Activated CD4-positive, alpha-beta T cell treated with anti-CD3 and anti-CD28 coated beads, Interleukin-2, amount 50 U/mL, for 16 hours (primary cell): Measurements from ENCODE around the gene CELF1.

Experiments used
- DNase-seq: peaks from one replicate; pipeline ENCODE4 v3.0.0-alpha.2; 2020

CELF1 gene

DNA sequence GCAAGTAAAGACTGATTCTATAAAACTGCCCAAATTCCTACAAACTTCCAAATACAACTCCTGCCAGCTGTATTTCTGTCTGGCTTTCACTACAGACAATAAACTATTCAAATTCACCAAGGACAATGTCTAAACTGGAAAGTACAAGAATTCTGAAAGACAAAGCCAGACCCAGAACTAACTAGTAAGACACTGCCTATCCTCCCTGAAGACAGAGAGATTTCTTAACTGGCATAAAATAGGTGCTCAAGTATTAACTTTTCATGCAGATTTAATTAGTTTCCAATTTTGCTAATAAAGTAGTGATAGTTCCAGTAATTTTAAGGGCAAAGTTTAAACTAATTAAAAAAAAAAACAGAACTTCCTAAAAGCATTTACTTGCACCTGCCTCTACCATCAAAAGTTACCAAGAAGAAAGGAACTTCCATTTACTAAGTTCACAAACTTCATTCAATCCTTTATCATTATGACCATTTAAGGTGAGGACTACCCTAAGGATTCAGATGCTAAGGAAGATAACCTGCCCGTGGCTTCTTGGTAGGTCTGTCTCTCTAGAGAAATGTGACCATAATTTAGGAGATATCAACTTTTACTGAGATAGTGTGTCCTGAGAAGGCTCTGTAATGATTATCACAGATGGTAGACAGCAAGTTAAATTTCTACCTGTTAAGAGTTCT, 45.2 kb downstream of the CELF1 start:
- no peak for DNase-seq

DNA sequence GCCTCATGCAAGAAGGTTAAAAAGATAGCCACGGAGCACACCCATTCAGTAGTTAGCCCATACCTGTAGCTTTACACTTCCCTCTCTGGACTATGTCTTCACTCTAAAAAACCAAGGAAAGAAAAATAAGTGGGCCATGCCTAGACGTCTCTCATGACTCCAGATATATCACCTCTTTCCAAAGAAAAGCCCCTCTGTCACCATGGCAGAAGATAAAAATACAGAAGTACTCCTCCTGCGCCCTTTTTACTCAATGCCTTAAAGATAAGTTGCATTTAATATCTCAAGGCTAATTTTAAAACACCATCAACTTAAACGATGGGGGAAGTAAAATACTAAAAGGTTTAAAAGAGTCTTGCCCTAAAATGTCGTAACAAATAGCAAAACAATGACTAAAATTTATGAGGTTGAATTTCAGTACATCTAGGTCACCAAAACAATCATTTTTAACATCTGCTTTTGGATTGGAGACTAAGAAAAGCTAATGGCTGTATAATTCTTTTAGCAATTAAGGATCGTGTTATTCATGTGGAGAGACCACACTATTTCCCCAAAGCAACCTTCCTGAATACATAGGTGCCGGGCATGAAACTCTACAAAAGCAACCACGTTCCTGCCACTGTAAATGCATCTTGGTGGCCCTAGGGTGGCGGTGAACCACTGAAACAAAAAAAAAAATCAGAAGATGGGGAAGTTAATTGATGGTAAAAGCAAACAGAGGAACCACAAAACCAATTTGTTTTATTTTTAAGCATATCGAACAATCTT, 46.0 kb downstream of the CELF1 start:
- DNase-seq: no peak

DNA sequence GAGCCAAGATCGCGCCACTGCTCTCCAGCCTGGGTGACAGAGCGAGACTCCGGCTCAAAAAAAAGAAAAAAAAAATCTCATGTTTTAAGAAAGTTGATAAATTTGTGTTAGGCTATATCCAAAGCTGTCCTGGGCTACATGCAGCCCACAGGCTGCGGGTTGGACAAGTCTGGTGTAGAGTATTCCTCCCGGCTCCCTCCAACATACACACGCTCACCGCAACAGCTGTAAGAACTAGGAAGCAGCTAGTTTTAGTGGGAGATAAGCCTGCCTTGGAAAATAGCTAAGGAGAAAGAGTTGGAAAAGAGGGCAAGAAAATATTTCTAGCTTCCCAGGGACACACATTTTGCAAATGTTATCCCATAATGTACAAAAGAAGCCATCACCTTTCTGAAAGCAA, 46.6 kb downstream of the CELF1 start:
- no peak for DNase-seq

DNA sequence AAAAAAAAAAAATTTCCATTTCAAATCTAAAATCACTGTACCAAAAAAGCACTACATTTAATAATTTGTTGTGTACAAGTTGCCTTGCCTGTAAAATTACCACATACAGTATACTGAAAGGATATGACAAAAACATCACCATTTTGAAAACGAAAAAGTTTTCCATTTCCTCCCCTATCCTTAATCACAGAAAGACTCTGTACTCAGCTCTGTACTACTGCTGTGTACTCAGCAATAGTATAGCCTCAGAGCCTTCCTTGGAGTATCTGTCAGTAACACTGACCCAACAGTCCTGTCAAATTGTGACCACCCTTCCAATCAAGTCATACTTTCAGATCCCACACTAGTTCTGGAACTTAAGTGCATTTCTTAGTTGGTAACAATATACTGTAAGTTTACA, 48.0 kb downstream of the CELF1 start:
- no peak for DNase-seq

DNA sequence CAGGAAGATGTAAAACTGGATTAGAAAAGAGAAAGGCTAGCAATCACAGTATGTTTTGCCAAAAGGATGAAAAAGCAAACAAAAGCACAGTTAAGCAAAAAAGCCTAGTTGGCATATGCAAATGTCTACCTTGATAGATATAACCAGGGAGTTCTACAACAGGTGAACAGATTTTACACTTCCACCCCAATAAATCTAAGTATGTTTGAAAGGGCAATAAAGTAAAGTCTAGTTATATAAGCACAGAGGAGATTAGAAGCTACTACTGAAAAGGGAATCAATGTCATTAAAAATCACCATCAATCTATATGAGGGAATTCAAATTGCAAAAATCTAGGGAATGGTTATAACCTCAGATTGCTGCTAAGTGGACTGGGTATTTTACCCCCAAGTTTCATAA, 49.7 kb downstream of the CELF1 start:
- DNase-seq: no peak

DNA sequence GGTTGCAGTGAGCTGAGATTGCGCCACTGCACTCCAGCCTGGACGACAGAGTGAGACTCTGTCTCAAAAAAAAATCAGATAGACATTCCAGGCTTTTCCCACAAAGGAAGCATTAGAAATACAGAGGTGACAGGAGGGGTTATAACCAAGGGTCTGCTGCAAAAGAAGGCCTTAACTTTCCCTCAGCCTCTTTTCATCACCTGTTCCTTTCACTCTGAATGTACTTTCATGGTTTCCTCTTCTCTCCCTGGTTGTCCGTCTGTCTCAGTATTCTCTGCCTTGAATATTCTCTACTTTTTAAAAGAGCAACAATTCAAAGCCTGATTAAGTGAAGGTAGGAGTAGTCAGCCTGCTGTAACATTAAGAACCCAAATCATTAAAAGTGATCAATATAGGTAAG, 50.2 kb downstream of the CELF1 start:
- DNase-seq: no peak

DNA sequence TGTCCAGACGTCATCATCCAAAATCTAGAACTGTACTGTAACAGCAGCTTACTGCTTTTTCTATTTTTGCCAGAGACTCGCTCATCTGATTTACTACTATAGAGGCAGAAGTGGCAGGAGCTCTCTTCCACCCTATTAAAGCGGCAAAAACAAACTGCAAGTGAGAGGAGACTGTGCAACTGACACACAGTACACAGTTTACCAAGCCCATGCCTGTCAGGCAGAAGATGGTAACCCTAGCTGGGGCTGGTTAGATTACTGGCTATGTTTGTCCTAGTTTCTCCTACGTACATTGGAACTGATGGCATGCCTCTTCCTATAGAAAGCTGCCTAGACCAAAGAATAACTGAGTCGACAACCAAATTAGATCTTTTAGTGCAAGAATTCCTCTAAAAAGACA, 51.8 kb downstream of the CELF1 start:
- no peak for DNase-seq

DNA sequence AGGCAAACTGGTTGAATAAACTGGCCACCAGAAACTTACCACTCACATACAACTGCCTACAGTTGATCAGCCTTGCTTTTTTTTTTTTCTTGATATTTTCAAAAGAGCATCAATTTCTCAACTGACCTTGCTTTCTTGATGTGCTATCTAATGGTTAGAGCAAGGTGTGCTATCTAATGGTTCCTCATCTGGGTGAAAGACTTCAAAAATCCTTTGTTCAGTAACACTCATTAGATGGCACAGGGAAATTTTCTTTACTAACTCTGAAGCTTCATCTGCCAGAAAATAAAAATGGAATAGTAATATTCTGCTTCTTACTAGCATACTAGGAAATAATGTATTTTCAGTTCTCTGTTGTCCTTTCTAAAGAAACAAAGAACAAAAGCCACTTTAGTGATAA, 52.8 kb downstream of the CELF1 start:
- no peak for DNase-seq

DNA sequence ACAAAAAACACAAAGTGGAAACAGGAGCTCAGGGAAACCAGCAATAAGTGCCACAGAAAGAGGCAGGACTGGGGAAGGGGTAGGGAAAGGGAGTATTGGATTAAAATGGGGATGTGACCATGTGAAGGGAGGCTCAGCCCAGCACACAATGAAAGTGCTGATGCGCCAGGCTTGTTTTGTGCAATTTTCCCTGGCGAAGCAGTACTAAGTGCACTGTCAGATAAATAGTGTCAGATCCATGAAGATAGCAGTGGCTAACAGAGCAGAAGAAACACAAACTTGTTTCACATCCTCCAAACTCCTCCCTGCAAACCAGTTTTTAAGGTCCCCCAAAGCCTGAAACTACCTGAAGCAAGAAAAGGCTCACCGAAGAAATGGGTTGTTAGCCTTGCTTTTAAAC, 53.3 kb downstream of the CELF1 start:
- no peak for DNase-seq

DNA sequence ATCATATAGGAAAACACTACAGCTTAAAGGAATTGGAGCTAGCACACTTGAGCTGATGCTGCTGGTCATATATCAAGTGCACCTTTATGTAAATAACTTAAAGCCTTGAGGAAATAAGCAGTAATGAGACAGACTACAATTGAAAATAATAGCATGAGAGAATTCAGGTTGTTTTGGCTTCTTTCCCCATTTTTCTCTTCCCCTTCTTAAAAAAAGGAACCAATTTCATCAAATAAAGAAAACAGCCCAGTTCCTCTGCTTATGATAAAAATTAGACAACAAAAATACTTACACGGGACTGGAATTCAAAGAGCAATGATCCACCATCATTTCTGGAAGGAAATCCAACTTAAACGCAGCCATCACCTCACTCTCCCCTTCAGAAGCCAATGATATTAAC, 53.8 kb downstream of the CELF1 start:
- DNase-seq: no peak

DNA sequence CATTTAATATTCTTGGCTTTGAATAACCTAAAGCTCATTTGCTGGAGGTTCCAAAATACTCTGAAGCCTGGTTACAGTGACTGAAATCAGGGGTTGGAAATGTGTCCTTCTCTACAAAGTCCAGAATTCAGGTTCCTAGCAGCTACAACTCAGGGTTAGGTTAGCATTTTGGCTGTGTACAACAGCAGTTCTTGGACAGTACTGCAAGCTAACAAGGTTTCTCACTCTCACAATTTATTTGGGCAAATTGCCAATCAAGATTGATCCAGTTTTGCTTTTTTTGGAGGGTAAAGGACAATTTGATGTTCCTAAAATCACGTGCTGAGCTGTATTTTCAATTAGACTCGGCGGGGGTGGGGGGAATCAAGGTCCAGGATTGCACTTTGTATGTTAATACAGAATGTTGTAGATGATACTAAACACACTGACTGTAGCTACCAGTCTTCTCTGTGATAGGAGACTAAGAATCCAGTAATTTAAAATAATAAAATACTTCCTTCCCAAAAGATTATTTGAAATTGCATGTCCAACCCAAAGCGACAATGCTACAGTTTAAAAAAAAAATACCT, 54.3 kb downstream of the CELF1 start:
- no peak for DNase-seq

DNA sequence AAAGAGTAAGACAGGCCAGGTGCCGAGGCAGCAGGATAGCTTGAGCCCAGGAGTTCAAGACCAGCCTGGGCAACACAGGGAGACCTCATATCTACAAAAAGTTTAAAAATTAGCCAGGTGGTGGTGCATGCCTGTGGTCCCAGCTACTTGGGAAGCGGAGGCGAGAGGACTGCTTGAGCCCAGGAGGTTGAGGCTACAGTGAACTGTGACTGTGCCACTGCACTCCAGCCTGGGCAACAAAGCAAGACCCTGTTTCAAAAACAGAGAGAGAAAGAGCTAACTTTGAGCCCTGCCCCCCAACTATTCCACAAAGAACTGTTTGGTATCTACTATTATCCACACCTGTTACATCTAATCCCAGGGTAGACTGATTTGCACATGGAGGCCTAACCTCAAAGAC, 54.8 kb downstream of the CELF1 start:
- DNase-seq: no peak

DNA sequence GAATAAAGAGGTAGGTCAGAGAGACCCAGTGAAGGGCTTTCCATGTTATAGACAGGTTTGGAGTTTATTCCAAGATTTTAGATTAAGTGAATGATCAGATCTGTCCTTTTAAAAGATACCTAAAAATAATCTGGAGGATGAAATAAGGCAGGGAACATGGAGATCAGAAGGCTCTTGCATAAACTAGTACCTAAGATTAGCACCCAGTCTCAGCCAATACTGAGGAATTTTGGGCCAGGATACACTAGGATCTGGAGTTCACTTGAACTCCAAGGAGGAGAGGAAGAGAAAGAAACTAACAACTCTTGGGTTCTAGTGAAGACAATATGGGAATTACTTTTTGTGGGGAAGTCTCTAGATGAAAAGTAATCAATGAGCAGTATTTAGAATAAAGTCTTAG, 56.1 kb downstream of the CELF1 start:
- DNase-seq: no peak

DNA sequence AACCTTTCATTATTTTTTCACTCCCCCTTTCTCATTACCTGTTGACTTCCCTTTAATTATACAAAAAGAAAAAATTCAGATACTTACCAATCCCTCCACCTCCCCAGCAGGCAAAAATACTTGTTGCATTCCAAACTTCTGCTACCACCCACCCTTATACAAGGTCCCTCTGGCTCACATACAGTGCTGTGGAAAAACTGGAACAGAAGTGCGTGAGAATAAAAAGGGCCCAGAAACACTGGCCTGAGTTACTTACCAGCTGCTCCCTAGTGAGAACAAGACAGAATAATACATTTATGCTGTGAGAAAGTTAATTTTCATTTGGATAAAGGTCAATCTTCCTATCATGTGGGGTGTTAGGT, 57.1 kb downstream of the CELF1 start:
- DNase-seq: no peak

DNA sequence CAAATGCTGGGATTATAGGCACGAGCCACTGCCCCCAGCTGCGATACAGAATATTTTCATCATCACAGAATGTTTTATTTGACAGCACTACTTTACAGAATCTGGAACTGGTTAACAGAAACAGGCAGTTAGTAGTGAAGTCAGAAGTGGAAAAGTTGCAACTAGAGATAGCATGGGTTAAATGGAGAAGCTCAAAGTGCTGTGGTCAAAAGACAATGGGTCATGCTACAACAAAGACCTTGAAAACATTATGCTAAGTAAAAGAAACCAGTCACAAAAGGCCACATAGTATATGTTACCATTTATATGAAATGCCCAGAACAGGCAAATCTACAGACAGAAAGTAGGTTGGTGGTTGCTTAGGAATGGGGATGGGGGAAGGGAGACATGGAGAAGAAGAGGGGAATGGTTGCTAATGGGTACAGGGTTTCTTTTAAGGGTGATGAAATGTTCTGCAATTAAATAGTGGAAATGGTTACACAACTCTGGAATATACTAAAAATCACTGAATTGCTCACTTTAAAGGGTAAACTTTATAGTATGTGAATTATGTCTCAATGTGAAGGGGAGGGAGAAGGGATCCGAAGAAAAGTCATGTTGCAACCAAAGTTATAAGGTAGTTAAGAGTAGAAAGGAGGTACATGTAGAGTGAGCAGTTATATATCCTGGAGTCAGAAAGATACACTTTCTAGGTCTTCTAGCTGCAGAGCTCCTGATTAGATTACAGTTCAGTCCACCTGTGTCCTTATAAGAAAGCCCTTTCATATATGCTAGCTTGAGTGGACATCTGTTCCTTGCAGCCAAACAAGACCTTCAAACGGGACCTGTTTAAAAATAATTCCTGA, 57.7 kb downstream of the CELF1 start:
- no peak for DNase-seq

DNA sequence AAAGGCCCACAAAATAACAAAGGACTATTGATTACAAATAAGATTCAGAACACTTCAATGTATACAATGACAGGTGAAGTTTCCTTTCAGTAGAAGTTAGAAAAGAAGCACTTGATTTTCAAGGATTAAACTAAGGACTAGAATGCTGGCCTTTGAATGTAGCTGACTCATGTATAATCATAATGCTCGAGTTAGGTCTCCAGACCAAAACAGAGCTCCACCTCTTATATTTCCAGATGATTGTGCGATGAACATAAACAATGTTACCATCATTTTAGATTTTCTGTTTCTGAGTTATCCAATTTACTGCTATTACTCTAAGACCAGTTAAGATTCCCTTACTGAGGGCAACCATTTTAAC, 63.6 kb downstream of the CELF1 start:
- no peak for DNase-seq

DNA sequence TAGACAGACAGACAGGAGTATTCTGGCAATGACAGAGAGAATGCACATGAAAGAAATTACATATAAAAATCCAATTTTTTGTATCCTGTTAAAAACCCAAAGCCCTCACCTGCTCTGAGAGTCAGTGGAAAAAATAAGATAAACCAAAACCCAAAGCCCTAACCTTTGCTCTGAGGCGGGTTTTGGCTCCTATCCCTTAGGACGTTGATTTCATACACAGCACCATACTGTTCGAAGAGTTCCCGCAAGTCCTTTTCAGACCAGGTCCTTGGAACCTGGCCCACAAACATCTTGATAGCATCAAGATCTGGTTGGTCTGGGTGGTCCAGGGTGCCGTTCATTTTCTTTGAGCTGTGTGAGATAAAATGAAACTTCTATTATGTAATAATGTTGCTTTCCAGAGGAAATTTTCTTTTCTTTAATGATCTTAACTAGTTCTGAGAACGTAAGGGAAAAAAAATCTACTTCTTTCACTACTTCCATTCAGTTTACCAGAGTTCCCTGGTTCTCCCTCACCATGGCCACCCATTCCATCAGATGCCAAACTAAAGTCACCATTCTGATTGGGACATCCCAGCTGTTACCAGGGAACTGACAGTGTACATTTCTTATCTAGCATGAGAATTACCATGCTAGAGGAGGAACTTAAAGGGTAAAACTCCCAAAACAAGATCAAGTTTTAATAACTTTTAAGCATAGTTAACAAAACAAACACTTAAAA, 64.1 kb downstream of the CELF1 start:
- DNase-seq: no peak

DNA sequence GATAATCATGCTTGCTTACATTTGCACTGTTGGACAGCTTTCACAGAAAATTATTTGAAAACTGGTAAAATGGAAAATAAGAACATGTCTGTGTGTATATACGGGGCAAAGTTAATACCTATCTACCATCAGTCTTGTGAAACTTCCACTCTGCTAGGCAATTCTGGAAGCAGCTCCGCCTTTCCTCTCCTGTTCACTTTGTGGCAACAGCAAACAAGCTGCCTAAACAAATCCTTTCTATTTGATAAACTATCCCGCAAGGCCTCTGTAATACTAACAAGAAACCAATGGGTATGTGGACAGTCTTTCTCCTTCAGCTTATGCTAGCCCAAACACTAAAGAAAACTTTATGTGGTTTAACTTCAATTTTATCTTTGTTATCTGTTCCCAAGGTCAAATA, 64.8 kb downstream of the CELF1 start:
- DNase-seq: no peak

DNA sequence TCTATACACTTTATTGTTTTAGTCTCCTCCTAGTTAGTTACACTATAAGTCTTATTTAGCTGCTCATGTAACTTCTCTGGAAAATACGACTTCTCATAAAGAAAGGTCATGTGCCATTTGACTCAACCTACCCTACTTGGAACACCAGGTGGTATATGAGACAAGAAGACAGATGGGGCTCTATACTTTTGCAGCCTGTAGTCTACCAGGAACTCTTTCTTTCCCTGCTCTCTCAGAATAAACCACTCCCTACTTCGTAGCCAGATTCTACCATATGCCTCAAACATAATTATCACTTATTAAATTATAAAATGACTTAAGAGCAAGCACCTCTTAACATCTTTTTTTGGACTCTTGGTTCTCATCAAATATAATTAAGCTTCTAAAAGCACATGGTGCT, 65.5 kb downstream of the CELF1 start:
- DNase-seq: no peak

DNA sequence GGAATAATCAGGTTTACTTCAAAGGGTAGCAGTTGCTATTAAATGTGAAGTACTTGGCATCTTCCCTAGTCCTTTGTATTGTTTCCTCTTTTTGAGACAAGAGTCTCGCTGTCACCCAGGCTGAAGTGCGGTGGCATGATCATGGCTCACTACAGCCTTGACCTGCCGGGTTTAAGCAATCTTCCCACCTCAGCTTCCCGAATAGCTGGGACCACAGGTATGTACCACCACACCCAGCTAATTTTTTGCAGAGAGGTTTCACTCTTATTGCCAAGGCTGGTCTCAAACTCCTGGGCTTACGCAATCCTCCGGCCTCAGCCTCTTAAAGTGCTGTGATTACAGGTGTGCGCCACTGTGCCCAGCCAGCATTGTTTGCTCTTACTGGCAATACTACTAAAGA, 67.8 kb downstream of the CELF1 start:
- DNase-seq: no peak

DNA sequence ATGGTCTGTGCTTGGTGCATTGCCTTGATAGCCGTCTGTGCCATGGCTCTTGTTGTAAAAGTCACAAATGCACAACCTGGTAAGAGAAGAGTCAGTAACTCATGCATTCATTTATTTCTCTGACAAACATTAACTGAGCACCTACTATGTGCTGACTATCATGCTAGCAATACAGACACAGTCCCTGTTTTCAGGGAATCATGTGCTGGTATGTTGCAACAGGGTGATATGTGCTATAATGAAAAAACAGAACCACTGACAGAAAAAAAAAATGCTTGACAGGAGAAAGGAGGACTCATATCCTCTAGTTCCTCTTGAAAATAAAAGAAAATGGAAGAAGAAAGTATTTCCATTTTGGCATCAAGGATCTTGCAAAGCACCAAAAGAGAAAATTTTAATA, 69.5 kb downstream of the CELF1 start:
- no peak for DNase-seq

DNA sequence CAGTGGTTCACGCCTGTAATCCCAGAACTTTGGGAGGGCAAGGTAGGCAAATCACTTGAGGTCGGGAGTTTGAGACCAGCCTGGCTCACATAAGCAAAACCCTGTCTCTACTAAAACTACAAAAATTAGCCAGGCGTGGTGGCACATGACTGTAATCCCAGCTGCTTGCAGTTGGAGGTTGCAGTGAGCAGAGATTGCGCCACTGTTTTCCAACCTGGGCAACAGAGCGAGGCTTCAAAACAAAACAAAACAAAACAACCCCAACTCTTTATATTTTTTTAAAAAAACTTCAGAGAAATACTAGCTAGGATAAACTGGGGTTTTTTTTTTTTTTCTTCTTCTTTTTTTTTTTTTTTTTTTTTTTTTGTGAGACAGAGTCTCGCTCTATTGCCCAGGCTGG, 72.2 kb downstream of the CELF1 start:
- DNase-seq: no peak

DNA sequence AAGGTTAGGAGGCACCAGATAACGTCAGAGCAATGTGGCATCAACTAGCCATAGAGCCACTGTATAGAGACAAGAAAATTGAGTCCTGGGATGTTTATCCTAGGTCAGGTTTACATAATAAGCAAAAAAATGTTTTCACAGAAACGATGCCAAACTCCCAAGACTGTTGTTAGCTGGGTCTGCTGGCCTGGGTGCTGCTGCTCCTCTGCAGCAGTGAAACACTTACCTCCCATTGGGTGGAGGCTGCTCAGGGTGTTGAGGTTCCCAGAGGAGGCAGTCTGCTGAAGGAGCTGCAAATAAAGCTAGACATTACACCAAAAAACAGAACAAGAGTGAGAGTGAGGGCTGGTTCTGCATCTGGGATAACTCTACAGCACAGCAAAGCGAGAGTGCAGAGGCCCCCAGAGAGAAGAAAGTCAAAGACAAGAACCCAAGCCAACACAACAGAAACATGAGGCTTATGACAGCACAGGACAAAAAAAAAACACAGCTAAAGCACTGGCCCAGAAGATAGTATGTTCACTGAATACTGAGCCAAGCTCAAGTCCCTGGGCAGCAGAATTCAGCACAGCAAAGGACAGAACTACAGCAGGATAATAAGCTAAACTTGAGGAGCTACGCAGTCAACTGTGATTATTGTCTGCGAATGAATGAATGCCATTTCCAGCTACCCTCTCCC, 74.1 kb downstream of the CELF1 start:
- no peak for DNase-seq
